Left cardiac atrium (tissue), 4 donors: ENCODE results near the gene TWF2. TPM values are rescaled to one million over a fixed set of nuclear protein-coding genes. Genes with fewer than 3 reads are reported as not detected.
A peak's percentile ranks its signal among the peaks of the same experiment; 100 is the strongest.

Experiments
- ATAC-seq, 2 donors: fragments of 200-7000 bp; cut with Tn5 transposase; one replicate each; pipeline ENCODE4 v1.9.1; 2020; ENCODE audit warnings: mild to moderate bottlenecking in 2 of 2, moderate library complexity in 2 of 2
- DNase-seq: peaks from one replicate; pipeline ENCODE4 v3.0.0-alpha.2; 2020
- intact Hi-C, 2 donors: fragments of 100-400 bp; cut with DNase I; formaldehyde crosslinking; loops; one replicate each; pipeline versions ENCODE4 v1.14.1 to v1.15.1; 2022 to 2023
- total RNA-seq, 2 donors: library from RNA; stranded (reverse); fragmentation: NEBNext Ultra II Directional; extraction: Animal tissue kit (Norgen Biotek cat#: 25700); gene quantifications; one replicate each; pipeline ENCODE4 v1.2.1, GENCODE V29; 2021
- donor health status: DM: no; HTN: yes; CAD: no.
- donor health status: DM: no; HTN: yes; CAD: no; lungs with severe emphysema.
- donor health status: DM: yes; HTN: yes; CAD: no.
- donor health status: Dilated cardiomyopathy.

TWF2 gene
- total RNA-seq, 2 donors from 2014 or later, result 45.9 to 51.7 TPM

- DNase-seq, result peak; percentile 81
- intact Hi-C loops, result loop anchor here in 1 of 2 donors (10.0 kb wide), 1 partner anchor 212 kb away; no protein-coding TSS in a partner anchor
- ATAC-seq, result peak; percentile 67 to 93
These were observed 22.2 kb downstream of the TWF2 start for GRCh38 chr3:52216585-52217408.

DNA sequence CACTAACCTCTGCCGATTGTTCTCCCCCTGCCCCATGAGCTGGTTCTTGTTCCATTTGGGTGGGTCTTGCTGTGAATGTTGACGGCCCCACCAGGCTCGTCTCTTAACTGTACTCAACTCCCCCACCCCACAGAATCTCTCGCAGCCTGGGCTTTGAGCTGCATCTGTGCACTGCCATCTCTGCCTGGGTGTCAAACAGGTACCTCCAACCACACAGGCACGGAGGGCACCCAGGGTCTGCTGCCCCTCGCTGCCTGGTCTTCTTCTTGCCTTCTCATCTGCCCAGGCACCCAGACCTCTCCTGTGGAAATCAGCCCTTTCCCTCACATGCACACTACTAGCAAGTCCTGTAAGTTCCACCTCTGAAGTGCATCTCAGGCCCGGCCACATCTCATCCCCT lies 23.6 kb downstream of the TWF2 start:
- ATAC-seq (no peak), DNase-seq (no peak)
- intact Hi-C loops, result loop anchor here in 1 of 2 donors (10.0 kb wide), 1 partner anchor 211 kb away; no protein-coding TSS in a partner anchor

- ATAC-seq (no peak), DNase-seq (no peak)
- intact Hi-C loops, result loop anchor here in 1 of 2 donors (10.0 kb wide), 1 partner anchor 209 kb away; no protein-coding TSS in a partner anchor
These were observed 25.1 kb downstream of the TWF2 start for GRCh38 chr3:52213901-52214300.

DNA sequence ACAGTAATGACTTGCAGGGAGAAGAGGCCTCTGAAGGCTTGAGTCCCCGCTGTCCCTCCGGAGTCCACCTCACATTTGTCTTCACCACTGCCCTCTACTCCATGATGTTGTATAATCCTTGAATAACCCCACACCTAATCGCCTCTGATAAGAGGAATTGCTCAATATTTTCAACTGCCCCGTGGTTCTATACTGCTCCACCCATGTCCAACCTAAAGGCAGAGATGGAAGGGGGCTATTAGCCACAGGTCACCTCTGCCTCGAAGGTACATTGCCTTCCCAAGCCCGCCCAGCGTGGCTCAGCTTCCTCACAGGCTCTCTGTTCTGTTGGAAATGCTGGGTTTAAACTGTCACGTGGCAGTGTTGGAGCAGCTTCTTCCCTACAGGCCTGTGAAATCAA lies 26.0 kb downstream of the TWF2 start:
- no peak for DNase-seq
- intact Hi-C loops, result loop anchor here in 1 of 2 donors (10.0 kb wide), 1 partner anchor 208 kb away; no protein-coding TSS in a partner anchor
- no peak for ATAC-seq

- intact Hi-C loops, result loop anchor here in 1 of 2 donors (10.0 kb wide), 1 partner anchor 207 kb away; no protein-coding TSS in a partner anchor
- ATAC-seq (no peak), DNase-seq (no peak)
These were observed 27.6 kb downstream of the TWF2 start for GRCh38 chr3:52211268-52211891.

- DNase-seq (no peak), ATAC-seq (peak; percentile 39 to 50)
- intact Hi-C loops, result loop anchor here in 1 of 2 donors (10.0 kb wide), 1 partner anchor 206 kb away; no protein-coding TSS in a partner anchor
These were observed 28.4 kb downstream of the TWF2 start for GRCh38 chr3:52210550-52211046.

DNA sequence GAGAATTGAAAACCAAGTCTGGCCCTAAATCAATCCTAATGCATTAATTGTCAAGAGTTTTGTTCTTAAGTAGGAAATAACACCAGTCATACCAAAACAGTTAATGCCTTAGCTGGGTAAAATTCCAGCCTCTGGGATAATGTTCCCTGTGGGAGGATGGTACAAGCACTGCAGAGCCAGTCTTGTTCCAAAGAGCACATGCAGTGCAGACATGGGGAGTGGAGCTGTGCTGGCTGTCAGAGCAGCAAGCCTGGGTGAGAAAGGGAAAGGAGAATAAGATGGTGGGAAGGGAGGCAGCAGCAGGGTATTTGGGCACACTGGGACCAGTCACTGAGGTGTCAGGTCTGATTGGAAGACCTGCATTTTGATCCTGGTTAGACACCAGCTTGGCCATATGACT lies 28.9 kb downstream of the TWF2 start:
- DNase-seq, result no peak
- intact Hi-C loops, result loop anchor here in 1 of 2 donors (10.0 kb wide), 1 partner anchor 205 kb away; no protein-coding TSS in a partner anchor
- no peak for ATAC-seq

- intact Hi-C loops, result no loop called here
- DNase-seq (no peak), ATAC-seq (no peak)
These were observed 30.4 kb downstream of the TWF2 start for GRCh38 chr3:52208556-52208955.

DNA sequence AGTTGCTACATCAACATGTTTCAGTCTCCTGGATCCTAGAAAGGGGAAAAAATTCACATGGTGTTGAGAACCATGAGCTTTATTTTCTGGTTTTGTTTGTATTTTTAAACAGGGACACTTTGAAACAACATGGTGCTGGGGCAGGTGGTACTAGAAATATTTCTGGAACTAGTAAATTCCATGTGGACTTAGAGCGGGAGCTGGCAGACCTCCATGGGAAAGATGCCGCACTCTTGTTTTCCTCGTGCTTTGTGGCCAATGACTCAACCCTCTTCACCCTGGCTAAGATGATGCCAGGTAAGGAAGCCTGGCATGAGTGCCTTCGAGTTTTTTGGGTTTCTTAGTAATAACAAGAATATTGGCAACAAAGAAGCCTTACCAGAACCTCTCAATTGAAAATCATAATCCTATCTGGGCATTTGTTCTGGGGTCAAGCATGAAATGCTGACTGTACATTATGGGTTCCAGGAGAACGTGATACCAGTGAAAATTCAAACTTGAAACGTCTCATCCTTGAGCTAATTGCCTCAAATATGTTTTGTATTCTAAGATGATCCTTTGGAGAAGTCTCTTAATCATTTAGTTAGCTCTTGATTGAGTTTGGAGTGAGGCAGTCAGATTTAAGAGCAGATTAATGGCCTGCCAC lies 33.1 kb downstream of the TWF2 start:
- ATAC-seq (no peak), DNase-seq (no peak)
- intact Hi-C loops, result no loop called here

- DNase-seq (no peak), ATAC-seq (no peak)
- intact Hi-C loops, result no loop called here
These were observed 34.5 kb downstream of the TWF2 start for GRCh38 chr3:52204337-52205073.

GRCh38 chr3:52203701-52204100 lies 35.3 kb downstream of the TWF2 start:
- DNase-seq (no peak), ATAC-seq (no peak)
- intact Hi-C loops, result no loop called here

DNA sequence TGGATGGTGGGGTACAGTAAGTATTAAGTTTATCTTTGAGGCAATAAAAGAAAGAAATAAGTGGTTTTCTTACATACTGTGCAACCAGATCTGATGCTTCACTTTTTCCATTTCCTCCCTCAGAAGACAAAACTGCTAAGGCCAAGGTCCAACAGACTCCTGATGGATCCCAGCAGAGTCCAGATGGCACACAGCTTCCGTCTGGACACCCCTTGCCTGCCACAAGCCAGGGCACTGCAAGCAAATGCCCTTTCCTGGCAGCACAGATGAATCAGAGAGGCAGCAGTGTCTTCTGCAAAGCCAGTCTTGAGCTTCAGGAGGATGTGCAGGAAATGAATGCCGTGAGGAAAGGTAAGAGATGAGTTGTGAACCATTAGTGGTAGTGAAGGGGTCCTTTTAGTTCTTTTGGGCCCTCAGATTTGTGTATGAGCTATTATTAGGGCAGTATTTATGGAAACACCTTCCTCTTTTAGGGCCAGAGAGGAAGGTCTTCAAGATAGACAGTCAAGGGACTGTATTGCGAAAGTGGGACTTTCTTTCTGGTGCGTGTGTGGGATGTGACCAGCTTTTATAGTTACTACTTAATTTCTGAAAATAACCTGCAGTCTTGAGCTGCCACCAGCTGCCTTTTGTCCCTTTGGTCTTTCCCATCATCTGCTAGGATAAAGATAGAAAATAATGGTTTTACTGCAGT lies 36.4 kb downstream of the TWF2 start:
- no peak for DNase-seq
- intact Hi-C loops, result no loop called here
- no peak for ATAC-seq

DNA sequence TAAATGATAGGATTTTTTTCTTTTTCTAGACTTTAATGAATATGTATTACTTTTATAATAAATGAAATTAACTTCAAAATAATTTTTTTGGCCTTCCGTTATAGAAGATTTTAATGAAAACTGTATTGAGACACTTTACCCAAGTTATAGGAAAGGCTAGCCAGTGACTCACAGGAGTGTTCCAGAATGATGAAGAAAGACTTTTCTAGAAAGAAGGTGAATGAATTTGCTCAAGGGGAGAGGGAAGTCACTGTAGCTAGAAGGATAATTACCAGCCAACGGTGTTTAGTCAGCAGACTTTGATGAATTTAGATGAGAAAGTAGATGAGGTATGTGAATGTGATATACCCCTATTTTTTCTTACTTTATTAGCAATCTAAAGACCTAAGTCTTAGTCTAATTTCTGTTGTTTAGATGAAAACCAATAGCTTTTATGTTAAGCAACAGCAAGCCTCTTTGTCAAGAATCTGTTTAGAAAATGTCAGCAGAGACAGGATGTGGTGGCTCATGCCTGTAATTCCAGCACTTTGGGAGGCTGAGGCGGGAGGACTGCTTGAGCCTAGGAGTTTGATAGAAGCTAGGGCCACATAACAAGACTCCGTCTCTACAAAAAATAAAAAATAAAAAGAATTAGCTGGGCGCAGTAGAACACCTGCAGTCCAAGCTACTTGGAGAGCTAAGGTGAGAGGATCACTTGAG lies 37.8 kb downstream of the TWF2 start:
- ATAC-seq, result no peak

GRCh38 chr3:52198643-52199608 lies 40.0 kb downstream of the TWF2 start:
- ATAC-seq, result no peak
- intact Hi-C loops, result no loop called here
- no peak for DNase-seq

More for the DNA sequence above, 37.8 kb downstream of the TWF2 start:
- intact Hi-C loops, result no loop called here
- no peak for DNase-seq

GRCh38 chr3:52197842-52198625 lies 40.9 kb downstream of the TWF2 start, which contains the start of gene ALAS1:
Gene ALAS1 (plus strand): TSS chr3:52198160. CDS start chr3:52199242, 1,082 bp downstream.
- intact Hi-C loops, result no loop called here
- DNase-seq (peak; percentile 94), ATAC-seq (peak; percentile 87 to 91)

DNA sequence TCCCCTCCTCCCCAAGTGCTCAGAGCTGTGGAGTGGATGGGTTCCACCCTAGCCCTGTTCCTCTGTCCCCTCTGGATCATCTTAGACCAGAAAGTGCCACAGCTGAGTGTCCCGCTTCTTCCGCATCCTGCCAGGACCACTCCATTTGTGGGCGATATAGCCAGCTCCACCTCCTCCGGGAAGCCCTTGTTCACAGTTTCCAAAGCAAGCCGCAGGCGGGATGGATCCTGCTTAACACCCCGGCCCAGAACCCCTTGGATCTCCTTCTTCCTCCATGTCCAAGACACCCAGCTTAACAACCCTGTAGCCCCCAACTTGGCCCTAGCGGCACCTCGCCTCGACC lies 41.5 kb downstream of the TWF2 start:
- intact Hi-C loops, result no loop called here
- ATAC-seq (peak in 1 of 2 donors; percentile 3), DNase-seq (no peak)
